ENCODE measurements around the gene ARHGAP10. TPM values are rescaled to one million over a fixed set of nuclear protein-coding genes. Genes with fewer than 3 reads are reported as not detected.

Gene ARHGAP10
- total RNA-seq, 1 donor from 2014 or later, result 25.5 TPM

DNA sequence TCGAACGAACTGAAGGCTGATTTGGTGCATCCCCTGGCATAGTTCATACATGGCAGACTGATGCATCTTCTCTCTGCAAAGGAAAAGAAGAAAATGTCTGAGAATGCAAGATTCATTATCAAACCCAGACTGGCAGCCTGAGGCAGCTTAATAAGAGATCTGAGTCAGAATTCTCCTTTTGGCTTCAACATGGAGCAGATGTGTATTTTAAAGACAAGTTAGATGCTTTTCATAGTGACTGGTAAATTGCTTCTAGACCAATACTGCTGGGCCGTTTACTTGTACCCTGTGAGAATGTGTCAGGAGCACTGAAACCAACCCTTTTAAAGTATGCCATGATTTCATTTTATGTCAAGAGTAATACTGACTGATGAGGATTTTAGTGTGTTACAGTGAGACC, 388.3 kb downstream of the ARHGAP10 start:
- TF ChIP-seq CTCF (conservative IDR thresholded peaks at IDR 0.05), result no peak
- Mint-ChIP-seq H3K27me3 (no peaks in the 10 kb centered on the region), H3K9me3 (peaks cover 8% of the 10 kb centered on the region), H3K4me3 (no peak overlapping the region), H3K4me1 (ENCODE audit: unreplicated experiment) (no peaks in the 10 kb centered on the region), H3K27ac (no peak overlapping the region), H3K36me3 (peaks cover 26% of the 10 kb centered on the region)
- DNase-seq (ENCODE audit: extremely low spot score, unreplicated experiment), result no peak

Small RNA genes within 50 kb of the gene (microRNA-seq; reads per million reads assigned to microRNA genes)
- gene MIR4799, result not detected

Other genes with a start within 250 kb of the ARHGAP10 start
- 47.2 and 47.8 TPM in 2 replicates for gene TMEM184C, start 114.7 kb upstream of the ARHGAP10 start, total RNA-seq (ENCODE audit: low replicate concordance)
- gene PRMT9, start 47.9 kb upstream of the ARHGAP10 start, total RNA-seq (ENCODE audit: low replicate concordance), result 9.2 and 12.5 TPM in 2 replicates